ENCODE measurements around the gene INAVA.

Gene INAVA

GRCh38 chr1:200877010-200877409, 17.7 kb upstream of the INAVA start:
- no peak for DNase-seq

GRCh38 chr1:200877839-200878551, 16.7 kb upstream of the INAVA start:
- no peak for DNase-seq

- no peak for DNase-seq
Measured at GRCh38 chr1:200880212-200880611, 14.5 kb upstream of the INAVA start.

DNA sequence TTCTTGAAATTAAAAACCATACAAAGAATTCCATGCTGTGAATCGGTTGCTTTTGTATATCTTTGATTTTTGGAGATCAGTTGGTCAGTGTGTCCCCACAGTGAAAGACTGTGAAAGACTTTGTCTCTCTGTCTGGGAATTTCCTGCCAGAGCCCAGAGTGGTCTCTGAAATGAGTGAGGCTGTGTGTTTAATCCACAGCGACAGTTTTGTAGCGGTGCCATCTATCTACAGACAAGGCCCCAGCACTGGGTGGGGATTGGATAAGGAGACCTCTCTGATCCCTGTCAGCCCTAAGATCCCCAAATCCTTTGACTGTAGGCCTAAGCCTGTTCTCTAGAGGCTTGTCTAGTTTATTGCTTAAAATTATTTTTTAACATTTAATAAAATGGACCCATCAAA, 11.6 kb upstream of the INAVA start:
- DNase-seq: no peak

DNA sequence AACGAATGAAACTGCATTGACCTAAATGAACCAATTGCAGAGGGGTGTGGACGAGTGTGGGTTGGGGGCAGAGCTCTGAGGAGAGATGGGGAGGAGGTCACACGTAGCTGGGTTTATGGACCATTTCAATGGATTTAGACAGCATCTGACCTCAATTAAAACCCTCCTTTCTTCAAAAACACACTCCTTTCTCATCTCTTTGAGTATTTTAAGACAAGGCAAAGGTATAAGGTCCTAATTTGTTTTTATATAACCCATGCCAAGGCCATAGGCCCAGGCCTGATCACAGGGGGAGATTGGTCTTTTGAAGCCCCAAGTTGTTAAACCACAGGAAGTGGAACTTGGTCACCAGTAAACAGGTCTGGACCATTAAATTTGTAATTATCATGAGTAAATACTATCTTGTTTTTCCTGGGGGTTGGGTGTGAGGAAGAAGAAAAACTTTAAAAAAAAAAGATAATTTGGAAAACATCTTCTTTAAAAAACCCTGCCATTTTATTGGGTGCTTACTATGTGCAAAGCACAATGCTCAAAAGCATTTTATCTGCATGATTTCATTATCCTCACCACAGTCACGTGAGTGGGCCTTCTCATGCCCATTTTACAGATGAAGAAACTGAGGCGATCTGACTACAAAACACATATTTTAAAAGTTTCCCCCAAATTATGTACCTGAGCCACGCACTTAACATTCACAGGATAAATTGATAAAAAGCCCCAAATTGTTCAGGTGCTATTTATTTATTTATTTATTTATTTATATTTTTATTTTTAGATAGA, 8.9 kb upstream of the INAVA start:
- no peak for DNase-seq

- no peak for DNase-seq
Measured at GRCh38 chr1:200886594-200886993, 8.1 kb upstream of the INAVA start.

DNA sequence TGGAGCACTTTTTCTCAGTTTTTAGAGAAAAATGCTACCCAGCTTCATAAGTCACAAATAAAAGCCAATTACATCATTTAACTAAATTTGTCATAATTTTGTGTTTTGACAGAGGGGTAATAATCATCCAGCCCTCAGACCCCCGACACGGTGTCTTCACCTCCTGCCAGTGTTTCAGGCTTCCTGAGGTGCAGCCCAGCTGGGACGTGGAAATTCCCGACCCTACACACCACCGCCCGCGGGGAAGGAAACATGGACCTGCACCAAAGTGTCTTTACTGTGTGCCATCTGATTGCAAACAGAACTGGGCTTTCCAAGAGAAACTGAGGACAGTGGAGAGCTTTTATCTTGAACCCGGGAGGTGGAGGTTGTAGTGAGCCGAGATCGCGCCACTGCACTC, 7.7 kb upstream of the INAVA start:
- DNase-seq: no peak

DNA sequence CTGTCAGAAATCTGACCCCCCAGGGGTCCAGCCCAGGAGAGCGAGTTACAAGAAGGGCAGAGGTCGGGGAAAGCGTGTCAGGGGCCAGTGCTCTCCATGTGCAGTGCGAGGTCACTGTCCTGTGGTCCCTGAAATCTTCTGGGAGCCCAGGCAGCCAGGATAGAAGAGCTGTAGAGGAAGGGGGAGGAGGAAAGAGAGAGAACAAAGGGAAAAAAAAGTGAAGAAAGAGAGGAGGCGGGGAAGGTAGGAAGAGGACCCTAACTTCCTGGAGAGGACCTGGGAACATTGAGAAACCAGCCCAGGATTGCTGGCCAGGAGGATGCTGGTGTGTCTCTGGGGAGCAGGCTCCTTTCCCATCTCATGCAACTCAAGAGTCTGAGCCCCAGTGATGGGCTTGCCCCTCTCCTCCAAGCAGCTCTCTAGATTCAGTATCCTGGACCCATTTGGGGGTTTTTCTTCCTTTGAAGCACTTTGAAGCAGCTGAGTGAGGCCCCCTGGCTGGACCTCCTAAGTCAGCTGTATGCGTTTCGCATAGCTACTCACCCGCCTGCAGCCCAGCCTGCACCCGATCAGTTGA, 6.8 kb upstream of the INAVA start:
- DNase-seq: no peak

- DNase-seq: no peak
Measured at GRCh38 chr1:200888349-200888838, 6.3 kb upstream of the INAVA start.

- DNase-seq: no peak
Measured at GRCh38 chr1:200889571-200889970, 5.1 kb upstream of the INAVA start.

DNA sequence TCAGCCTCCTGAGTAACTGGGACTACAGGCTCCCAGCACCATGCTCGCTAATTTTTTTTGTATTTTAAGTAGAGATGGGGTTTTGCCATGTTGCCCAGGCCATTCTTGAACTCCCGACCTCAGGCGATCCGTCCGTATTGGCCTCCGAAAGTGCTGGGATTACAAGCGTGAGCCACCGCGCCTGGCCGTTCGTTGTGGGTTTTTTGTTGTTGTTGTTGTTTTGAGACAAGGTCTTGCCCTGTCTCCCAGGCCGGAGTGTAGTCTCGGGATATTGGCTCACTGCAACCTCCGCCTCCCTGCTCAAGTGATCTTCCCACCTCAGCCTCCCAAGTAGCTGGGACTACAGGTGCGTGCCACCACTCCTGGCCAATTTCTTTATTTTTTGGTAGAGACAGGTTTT, 4.7 kb upstream of the INAVA start:
- DNase-seq: no peak

DNA sequence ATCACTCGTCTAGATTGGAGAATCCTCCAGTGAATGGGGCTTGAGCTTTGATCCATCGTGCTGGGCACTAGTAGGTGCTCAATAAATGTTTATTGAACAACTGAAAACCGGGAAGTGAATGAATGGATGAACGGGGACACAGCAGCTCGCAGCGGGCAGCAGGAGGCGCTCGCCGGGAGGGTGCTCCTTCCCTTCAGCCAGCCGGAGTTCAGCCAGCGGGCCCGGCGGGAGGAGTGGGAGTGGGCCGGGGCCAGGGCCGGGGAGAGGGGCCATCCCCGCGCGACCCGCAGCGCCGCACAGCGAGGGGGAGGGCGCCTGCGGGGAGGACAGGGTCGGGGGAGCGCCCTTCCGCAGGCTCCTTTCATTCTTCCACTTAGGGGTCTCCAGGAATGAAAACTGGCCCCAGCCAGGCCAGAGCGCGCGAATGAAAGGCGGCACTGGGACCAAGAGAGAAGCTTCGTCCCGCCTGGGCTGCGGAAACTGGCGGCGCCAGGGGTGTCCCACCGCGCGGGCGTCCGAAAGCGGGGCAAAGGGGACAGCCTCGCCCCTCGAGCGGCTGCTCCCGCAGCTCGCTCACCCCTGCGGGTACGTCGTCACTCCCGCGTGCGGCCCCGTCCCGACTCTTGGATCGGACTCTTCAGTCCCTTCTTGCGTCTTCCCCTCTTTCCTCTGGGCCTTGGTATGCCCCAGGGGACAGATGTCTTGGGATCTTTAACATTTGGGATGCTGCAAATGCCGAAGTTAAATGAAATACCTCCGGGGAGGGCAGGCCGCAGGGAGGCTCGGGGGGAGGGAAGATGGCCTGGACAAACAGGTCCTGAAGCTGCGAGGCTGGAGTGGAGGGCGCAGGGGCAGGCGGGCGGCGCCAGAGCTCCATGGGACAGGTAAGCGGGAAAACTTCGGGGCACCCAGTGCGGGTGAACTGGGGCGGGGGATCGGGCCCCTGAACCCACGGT, 3.6 kb upstream of the INAVA start:
- peak; percentile 45 for DNase-seq

- DNase-seq: no peak
Measured at GRCh38 chr1:200891774-200892157, 2.9 kb upstream of the INAVA start.

GRCh38 chr1:200892546-200892945, 2.2 kb upstream of the INAVA start:
- DNase-seq: no peak

DNA sequence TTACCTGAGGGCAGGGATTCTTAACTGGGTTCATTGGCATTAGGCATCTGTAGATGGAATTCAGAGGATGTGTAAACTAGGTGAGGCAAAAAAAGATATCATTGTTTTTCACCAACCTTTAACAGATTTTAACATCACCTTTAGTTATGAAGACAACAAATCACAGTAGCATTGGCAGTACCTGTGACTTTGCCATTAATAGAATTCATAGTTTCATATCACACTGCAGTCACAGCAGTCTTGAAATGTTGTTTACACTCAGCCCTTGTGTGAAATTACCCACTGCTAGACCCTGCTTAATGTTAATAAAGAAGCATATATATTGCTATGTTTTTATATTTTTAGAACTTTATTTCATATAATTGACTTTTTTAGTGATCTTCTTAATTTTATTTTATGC, 1.7 kb upstream of the INAVA start:
- DNase-seq: no peak

DNA sequence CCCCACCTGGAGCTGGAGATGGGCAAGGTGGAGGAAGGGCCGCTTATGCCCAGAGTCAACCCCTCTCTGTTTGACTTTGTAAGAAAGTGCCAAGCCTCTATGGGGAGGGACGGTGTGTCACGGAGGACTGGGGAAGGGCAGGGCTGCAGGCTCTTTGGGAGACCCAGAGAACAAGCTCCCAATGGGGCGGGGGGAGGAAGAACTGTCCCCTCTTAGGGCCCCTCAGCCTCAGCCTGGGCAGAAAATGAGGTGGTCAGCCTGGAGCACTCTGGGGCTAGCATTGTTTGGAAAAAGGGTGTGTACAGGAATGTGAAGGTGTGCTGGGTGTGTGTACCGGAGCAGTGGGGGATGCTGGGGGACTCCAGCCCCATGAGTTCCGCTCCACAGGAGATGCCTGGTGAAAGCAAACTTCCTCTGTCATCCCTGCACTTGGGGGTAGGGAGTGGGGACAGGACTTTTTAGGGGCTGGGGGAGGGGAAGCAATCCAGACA, 1.2 kb upstream of the INAVA start:
- DNase-seq: no peak

GRCh38 chr1:200895443-200895789, 716 bp downstream of the INAVA start:
- DNase-seq: no peak

DNA sequence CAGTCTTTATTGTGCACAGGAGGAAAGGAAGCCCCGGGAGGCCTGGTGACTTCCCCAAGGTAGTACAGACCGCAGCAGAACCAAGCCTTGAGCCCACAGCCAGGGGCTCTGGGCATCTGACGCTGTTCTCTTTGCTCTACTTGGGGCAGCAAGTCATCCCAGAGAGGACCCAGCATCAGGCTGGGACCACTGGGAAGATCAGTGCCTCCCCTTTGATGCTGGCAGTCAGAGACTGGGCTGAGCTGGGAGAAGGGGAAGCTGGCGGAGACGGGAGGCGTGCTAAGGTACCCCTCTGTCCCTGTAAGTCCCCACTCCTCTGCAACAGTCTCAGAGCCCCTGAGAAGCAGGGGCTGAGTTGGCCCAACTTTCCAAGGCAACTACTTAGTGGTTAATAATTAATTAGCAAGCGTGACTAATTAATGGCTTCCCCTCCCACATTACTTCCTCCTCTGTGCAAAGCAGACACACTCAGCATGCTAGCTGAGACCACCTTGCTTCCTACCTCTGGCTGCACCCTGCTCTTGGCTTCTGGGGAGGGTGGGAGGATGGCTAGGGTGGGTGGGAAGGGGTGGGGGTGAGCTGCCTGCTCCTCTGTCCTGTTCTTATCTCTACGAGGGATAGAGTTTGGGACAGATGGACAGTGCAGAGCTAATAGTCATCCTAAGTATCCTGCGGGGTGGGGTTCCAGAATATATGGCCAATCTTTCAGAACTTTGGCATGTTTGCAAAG, 1.3 kb downstream of the INAVA start:
- no peak for DNase-seq

- no peak for DNase-seq
Measured at GRCh38 chr1:200896531-200897196, 2.0 kb downstream of the INAVA start.

DNA sequence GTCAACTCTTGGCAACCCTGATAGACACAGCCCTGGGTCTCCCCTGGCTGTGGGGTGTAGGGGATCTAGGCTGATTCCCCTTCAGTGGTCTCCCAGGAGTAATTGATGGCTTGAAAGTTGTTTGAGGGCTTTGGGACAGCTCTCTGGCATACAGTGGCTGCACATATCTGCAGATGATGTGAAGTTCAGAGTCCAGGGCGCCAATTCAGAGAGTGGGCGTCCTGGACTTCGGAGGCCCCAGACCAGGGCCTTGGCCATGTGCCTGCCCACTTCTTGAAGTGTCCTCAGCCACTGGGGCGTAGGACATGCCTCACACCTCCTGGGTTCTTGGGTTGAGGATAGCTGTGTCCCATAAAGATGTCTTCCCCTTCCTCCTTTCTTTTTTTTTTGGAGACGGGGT, 2.6 kb downstream of the INAVA start:
- no peak for DNase-seq

DNA sequence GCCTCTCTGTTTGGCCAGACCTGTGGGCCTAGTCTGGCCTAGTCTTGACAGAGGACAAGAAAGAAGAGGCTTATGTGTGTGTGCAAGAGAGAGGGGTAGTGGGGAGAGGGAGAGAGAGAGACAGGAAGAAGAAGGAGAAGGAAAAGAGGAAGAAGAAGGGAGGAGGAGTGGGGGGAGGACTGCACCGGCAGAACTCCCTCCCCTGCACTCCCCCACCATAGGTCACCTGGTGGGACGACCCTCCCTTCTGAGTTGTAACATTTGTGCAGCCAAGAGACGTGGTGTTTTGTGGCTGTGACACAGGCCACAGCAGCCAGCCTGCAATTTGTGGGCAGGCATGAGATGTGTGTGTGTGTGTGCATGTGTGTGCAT, 4.3 kb downstream of the INAVA start:
- no peak for DNase-seq

All from femur (tissue), 1 donor.